ACC112 (cell line): ENCODE measurements around the gene NOP53.
"Not testable (repeated sequence)": the region's sequence is repeated elsewhere in the genome, so short reads cannot be mapped to it uniquely, and the experiment has no call there.

Experiments
- H2AFZ ChIP-seq: fragments of 200-600 bp; sonication (generic); one replicate; pipeline ENCODE4 v1.6.0; 2017; ENCODE audit warnings: antibody characterized with exemption, low read length; ENCODE audit not compliant: unreplicated experiment
- H3K27ac ChIP-seq: fragments of 200-600 bp; sonication (generic); 2 replicates; pipeline ENCODE4 v1.5.1; 2014; ENCODE audit warnings: low read depth, mild to moderate bottlenecking, antibody characterized with exemption, low read length, moderate library complexity
- H3K27me3 ChIP-seq: fragments of 200-600 bp; sonication (generic); 2 replicates; pipeline ENCODE4 v1.6.1; 2014; ENCODE audit warnings: mild to moderate bottlenecking, antibody characterized with exemption, low read length, moderate library complexity, mixed read lengths; ENCODE audit not compliant: insufficient read depth
- H3K36me3 ChIP-seq: fragments of 200-600 bp; sonication (generic); 2 replicates; pipeline ENCODE4 v1.6.1; 2016; ENCODE audit warnings: mild to moderate bottlenecking, antibody characterized with exemption, low read length, moderate library complexity, mixed read lengths; ENCODE audit not compliant: insufficient read depth
- H3K4me1 ChIP-seq: fragments of 200-600 bp; sonication (generic); one replicate; pipeline ENCODE4 v1.6.1; 2016; ENCODE audit warnings: low read length, mixed read lengths; ENCODE audit not compliant: insufficient read depth, unreplicated experiment, control insufficient read depth
- H3K4me3 ChIP-seq: fragments of 200-600 bp; sonication (generic); 2 replicates; pipeline ENCODE4 v1.5.1; 2014; ENCODE audit warnings: mild to moderate bottlenecking, low read depth, low read length
- H3K79me2 ChIP-seq: fragments of 200-600 bp; sonication (generic); one replicate; pipeline ENCODE4 v1.6.0; 2016; ENCODE audit warnings: low read length; ENCODE audit not compliant: control insufficient read depth, unreplicated experiment, insufficient read depth

NOP53 gene

GRCh38 chr19:47735131-47735530, 10.2 kb upstream of the NOP53 start:
- Histone ChIP-seq H3K4me1 (no peaks in the 10 kb centered on the region), H3K4me3 (no peak overlapping the region), H3K27ac (no peak overlapping the region), H2AFZ (no peak overlapping the region), H3K27me3 (no peaks in the 10 kb centered on the region), H3K79me2 (peaks cover 13% of the 10 kb centered on the region), H3K36me3 (peaks cover 14% of the 10 kb centered on the region; the same call in 1 of the 2 replicates)

GRCh38 chr19:47740866-47741519, 4.4 kb upstream of the NOP53 start:
- H3K4me1 ChIP-seq: peaks cover 13% of the 10 kb centered on the region
- H3K27ac ChIP-seq: no peak overlapping the region
- no peak overlapping the region for H3K4me3 ChIP-seq
- H3K27me3 ChIP-seq: no peaks in the 10 kb centered on the region
- no peaks in the 10 kb centered on the region for H3K36me3 ChIP-seq
- no peaks in the 10 kb centered on the region for H3K79me2 ChIP-seq
- no peak overlapping the region for H2AFZ ChIP-seq

- peak overlapping the region; percentile 94 for H3K27ac ChIP-seq
- no peak overlapping the region for H2AFZ ChIP-seq
- no peaks in the 10 kb centered on the region for H3K36me3 ChIP-seq
- H3K4me1 ChIP-seq: peaks cover 13% of the 10 kb centered on the region
- H3K4me3 ChIP-seq: no peak overlapping the region
- H3K79me2 ChIP-seq: peaks cover 6% of the 10 kb centered on the region
- H3K27me3 ChIP-seq: no peaks in the 10 kb centered on the region
Measured at GRCh38 chr19:47741544-47742140, 3.7 kb upstream of the NOP53 start.

- no peaks in the 10 kb centered on the region for H3K27me3 ChIP-seq
- H3K79me2 ChIP-seq: peaks cover 13% of the 10 kb centered on the region
- H3K36me3 ChIP-seq: peaks cover 4% of the 10 kb centered on the region; the same call in 1 of the 2 replicates
- H2AFZ ChIP-seq: no peak overlapping the region
- H3K4me3 ChIP-seq: no peak overlapping the region
- H3K27ac ChIP-seq: peak overlapping the region; percentile 94
- peaks cover 13% of the 10 kb centered on the region for H3K4me1 ChIP-seq
Measured at GRCh38 chr19:47742634-47743033, 2.7 kb upstream of the NOP53 start.

- Histone ChIP-seq H3K4me1 (peaks cover 13% of the 10 kb centered on the region), H3K4me3 (peak overlapping the region; percentile 93), H3K79me2 (peaks cover 15% of the 10 kb centered on the region)
- not testable (repeated sequence) for H2AFZ ChIP-seq, H3K36me3 ChIP-seq, H3K27ac ChIP-seq, H3K27me3 ChIP-seq
Measured at GRCh38 chr19:47746129-47746528, 783 bp downstream of the NOP53 start.

- H3K27me3 ChIP-seq: no peaks in the 10 kb centered on the region
- peaks cover 8% of the 10 kb centered on the region; the same call in 1 of the 2 replicates for H3K36me3 ChIP-seq
- peaks cover 15% of the 10 kb centered on the region for H3K79me2 ChIP-seq
- H3K4me1 ChIP-seq: peaks cover 1% of the 10 kb centered on the region
- H2AFZ ChIP-seq: no peak overlapping the region
- no peak overlapping the region for H3K27ac ChIP-seq
- no peak overlapping the region for H3K4me3 ChIP-seq
Measured at GRCh38 chr19:47749326-47749725, 4.0 kb downstream of the NOP53 start.

GRCh38 chr19:47750752-47751151, 5.4 kb downstream of the NOP53 start:
- peaks cover 15% of the 10 kb centered on the region for H3K79me2 ChIP-seq

GRCh38 chr19:47752440-47753211, 7.3 kb downstream of the NOP53 start:
- H3K36me3 ChIP-seq: peaks cover 4% of the 10 kb centered on the region; the same call in 1 of the 2 replicates
- H3K4me1 ChIP-seq: no peaks in the 10 kb centered on the region

More at GRCh38 chr19:47750752-47751151, 5.4 kb downstream of the NOP53 start:
- no peak overlapping the region for H2AFZ ChIP-seq
- H3K27me3 ChIP-seq: no peaks in the 10 kb centered on the region
- H3K4me1 ChIP-seq: no peaks in the 10 kb centered on the region
- no peak overlapping the region for H3K4me3 ChIP-seq
- H3K27ac ChIP-seq: no peak overlapping the region
- peaks cover 8% of the 10 kb centered on the region; the same call in 1 of the 2 replicates for H3K36me3 ChIP-seq

GRCh38 chr19:47754206-47755064, 9.1 kb downstream of the NOP53 start:
- Histone ChIP-seq H3K27ac (no peak overlapping the region), H3K36me3 (peaks cover 9% of the 10 kb centered on the region; the same call in 1 of the 2 replicates), H3K79me2 (no peaks in the 10 kb centered on the region), H3K27me3 (no peaks in the 10 kb centered on the region), H3K4me3 (no peak overlapping the region), H2AFZ (no peak overlapping the region), H3K4me1 (no peaks in the 10 kb centered on the region)

More at GRCh38 chr19:47752440-47753211, 7.3 kb downstream of the NOP53 start:
- no peak overlapping the region for H2AFZ ChIP-seq
- H3K79me2 ChIP-seq: peaks cover 2% of the 10 kb centered on the region
- no peaks in the 10 kb centered on the region for H3K27me3 ChIP-seq
- H3K4me3 ChIP-seq: no peak overlapping the region
- H3K27ac ChIP-seq: no peak overlapping the region
